ENCODE results near the gene ZEB2. TPM values are rescaled to one million over a fixed set of nuclear protein-coding genes. Genes with fewer than 3 reads are reported as not detected.

Gene ZEB2
- total and polyA plus RNA-seq, 10 of the 15 experiments (the other 5 are each of a cell fraction or from before 2014, with no cell fraction given), result 0.14 to 3.2 (median 0.84) TPM

DNA sequence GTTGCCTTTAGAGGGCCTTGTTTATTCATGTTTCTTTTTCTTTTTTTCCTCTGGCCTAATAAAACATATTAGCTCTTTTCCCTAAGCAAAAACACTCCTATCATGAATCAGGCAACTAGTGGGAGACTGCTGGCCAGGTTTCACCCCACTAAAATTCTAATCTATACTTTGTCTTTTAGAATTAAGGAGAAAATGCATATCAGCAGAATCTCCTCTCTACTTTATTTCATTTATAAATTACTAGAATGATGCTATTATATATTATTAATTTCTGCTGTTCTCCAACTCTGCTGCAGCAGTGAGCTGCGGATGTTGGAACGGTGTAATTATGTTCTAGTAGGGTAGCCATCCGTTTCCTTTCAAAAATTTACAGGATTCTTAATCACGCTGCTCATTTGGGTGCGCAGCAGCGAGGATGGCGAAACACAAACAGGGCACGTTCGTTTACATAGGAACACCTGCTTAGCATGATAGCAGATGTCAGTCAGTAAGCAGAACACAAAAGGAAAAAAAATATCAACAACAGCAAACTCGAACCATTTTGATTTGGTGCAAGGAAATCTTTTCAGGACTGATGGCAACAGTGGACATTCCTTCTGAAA lies 30.5 kb downstream of the ZEB2 start:
- no peak overlapping the region for H3K4me3 ChIP-seq
- intact Hi-C loops (cut with micrococcal nuclease; ENCODE audit: unreplicated experiment) (no loop called here), in situ Hi-C loops (cut with MboI) (no loop called here)
- RAD21 ChIA-PET (ENCODE audit: unreplicated experiment), result no interaction called here
- SMC1A ChIA-PET (ENCODE audit: uncharacterized antibody, unreplicated experiment), result no interaction called here
- DNase-seq (ENCODE audit: low read depth, low spot score) (no peak), FAIRE-seq (no peak), ATAC-seq (no peak)
- no peak for TF ChIP-seq NFXL1 (IDR thresholded peaks at IDR 0.05; ENCODE audit: borderline replicate concordance)
- no peak for TF ChIP-seq SIX5 (IDR thresholded peaks at IDR 0.05; ENCODE audit: low read depth, low read length, severe bottlenecking)
- no peak for TF ChIP-seq TCF3 (IDR thresholded peaks at IDR 0.05; ENCODE audit: borderline replicate concordance, insufficient read depth, low read depth, low read length)
- no peak for TF ChIP-seq NFYA (IDR thresholded peaks at IDR 0.05; ENCODE audit: borderline replicate concordance, low read depth, low read length)
- no peak for TF ChIP-seq ZZZ3 (IDR thresholded peaks at IDR 0.05; ENCODE audit: control insufficient read depth, insufficient read length, low read depth)
- no peak for TF ChIP-seq HDAC6 (IDR thresholded peaks at IDR 0.05; ENCODE audit: unreplicated experiment)
- no peak for TF ChIP-seq STAT3 (IDR thresholded peaks at IDR 0.05; ENCODE audit: low read depth, low read length)
- no peak for TF ChIP-seq NR2C1 (IDR thresholded peaks at IDR 0.05)
- TF ChIP-seq SPI1 (IDR thresholded peaks at IDR 0.05; ENCODE audit: borderline replicate concordance, insufficient read depth, low read depth, low read length), result no peak
- no peak for TF ChIP-seq HDAC2 (IDR thresholded peaks at IDR 0.05)
- TF ChIP-seq RFX5 (IDR thresholded peaks at IDR 0.05; ENCODE audit: low read depth, low read length), result no peak
- TF ChIP-seq ATF7 (IDR thresholded peaks at IDR 0.05; ENCODE audit: low read depth), result no peak
- TF ChIP-seq ZNF592 (IDR thresholded peaks at IDR 0.05), result no peak
- TF ChIP-seq SIN3A (IDR thresholded peaks at IDR 0.05; ENCODE audit: low read depth, low read length), result no peak
- no peak for TF ChIP-seq CBX5 (IDR thresholded peaks at IDR 0.05; ENCODE audit: low read depth)
- TF ChIP-seq KLF5 (IDR thresholded peaks at IDR 0.05; ENCODE audit: partially characterized antibody), result no peak
- TF ChIP-seq SRF (IDR thresholded peaks at IDR 0.05; ENCODE audit: low read depth in 2 of 2, low read length in 2 of 2), result no peak
- no peak for TF ChIP-seq POLR2A (IDR thresholded peaks at IDR 0.05; ENCODE audit: low read depth, low read length)
- no peak for TF ChIP-seq NR2F1 (conservative IDR thresholded peaks at IDR 0.05)
- no peak overlapping the region for H3K27ac ChIP-seq (ENCODE audit: control insufficient read depth, insufficient read depth)
- H3K36me3 ChIP-seq (ENCODE audit: control insufficient read depth in 2 of 2, insufficient read depth in 2 of 2, low read length in 1 of 2), result no peaks in the 10 kb centered on the region
- no peak overlapping the region for H2AFZ ChIP-seq (ENCODE audit: control insufficient read depth, low read depth, low read length)
- no peaks in the 10 kb centered on the region for H3K4me1 ChIP-seq (ENCODE audit: control insufficient read depth, insufficient read depth, low read length)
- H3K9me3 ChIP-seq (replicated peaks; ENCODE audit: control insufficient read depth, insufficient read depth, low read length), result no peaks in the 10 kb centered on the region; the same call in 2 of the 3 replicates
- no peaks in the 10 kb centered on the region for H3K79me2 ChIP-seq (ENCODE audit: control insufficient read depth, insufficient read depth, low read length)
- POLR2A ChIA-PET, result interaction anchor here (0.6 kb wide), 1 partner anchor 29 kb away, joined by 4 read pairs; no protein-coding TSS in a partner anchor
- WGBS (ENCODE audit: insufficient coverage, insufficient replicate concordance, low lambda C conversion rate, missing lambda C conversion rate), result 62% methylated on average over 10 of the region's 10 CpGs
- H4K20me1 ChIP-seq (ENCODE audit: control insufficient read depth, insufficient read depth), result no peaks in the 10 kb centered on the region
- H3K4me2 ChIP-seq (ENCODE audit: control insufficient read depth, insufficient read depth), result no peak overlapping the region
- H3K9ac ChIP-seq (ENCODE audit: control insufficient read depth, insufficient read depth, low read length), result no peak overlapping the region
- CTCF ChIA-PET, result interaction anchor here (0.5 kb wide), 1 partner anchor 14 kb away, joined by 3 read pairs; no protein-coding TSS in a partner anchor
- H3K27me3 ChIP-seq (replicated peaks in 1 of 2; ENCODE audit: control insufficient read depth in 2 of 2, insufficient read depth in 2 of 2, low read length in 1 of 2), result peaks cover 2 to 8% of the 10 kb centered on the region in 2 experiments; a peak in 2 of 4 replicates
- BruUV-seq (replicated peaks), result no TSS peak

Measured in GM12878 (cell line).